ENCODE data around the gene DCAF12. TPM values are rescaled to one million over a fixed set of nuclear protein-coding genes. Genes with fewer than 3 reads are reported as not detected.

DCAF12 gene
- total RNA-seq, 2 donors from 2014 or later, result 37.9 to 41.5 TPM

GRCh38 chr9:34093578-34093977 is 32.9 kb downstream of the DCAF12 start:
- intact Hi-C loops (cut with DNase I), result loop anchor here (10.0 kb wide), 2 partner anchors 61 to 161 kb away; no protein-coding TSS in a partner anchor
- DNase-seq, result no peak
- Histone ChIP-seq H3K27ac (no peak overlapping the region), H3K27me3 (no peaks in the 10 kb centered on the region), H3K9me3 (no peaks in the 10 kb centered on the region), H3K4me3 (no peak overlapping the region), H3K36me3 (peaks cover 18% of the 10 kb centered on the region), H3K9ac (ENCODE audit: low read depth in 2 of 2, low read length in 2 of 2) (no peak overlapping the region), H3K4me1 (no peaks in the 10 kb centered on the region)
- TF ChIP-seq, protein P1, sequence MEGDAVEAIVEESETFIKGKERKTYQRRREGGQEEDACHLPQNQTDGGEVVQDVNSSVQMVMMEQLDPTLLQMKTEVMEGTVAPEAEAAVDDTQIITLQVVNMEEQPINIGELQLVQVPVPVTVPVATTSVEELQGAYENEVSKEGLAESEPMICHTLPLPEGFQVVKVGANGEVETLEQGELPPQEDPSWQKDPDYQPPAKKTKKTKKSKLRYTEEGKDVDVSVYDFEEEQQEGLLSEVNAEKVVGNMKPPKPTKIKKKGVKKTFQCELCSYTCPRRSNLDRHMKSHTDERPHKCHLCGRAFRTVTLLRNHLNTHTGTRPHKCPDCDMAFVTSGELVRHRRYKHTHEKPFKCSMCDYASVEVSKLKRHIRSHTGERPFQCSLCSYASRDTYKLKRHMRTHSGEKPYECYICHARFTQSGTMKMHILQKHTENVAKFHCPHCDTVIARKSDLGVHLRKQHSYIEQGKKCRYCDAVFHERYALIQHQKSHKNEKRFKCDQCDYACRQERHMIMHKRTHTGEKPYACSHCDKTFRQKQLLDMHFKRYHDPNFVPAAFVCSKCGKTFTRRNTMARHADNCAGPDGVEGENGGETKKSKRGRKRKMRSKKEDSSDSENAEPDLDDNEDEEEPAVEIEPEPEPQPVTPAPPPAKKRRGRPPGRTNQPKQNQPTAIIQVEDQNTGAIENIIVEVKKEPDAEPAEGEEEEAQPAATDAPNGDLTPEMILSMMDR (IDR thresholded peaks at IDR 0.05), result no peak

- Histone ChIP-seq H3K9me3 (no peaks in the 10 kb centered on the region), H3K4me3 (no peak overlapping the region), H3K9ac (ENCODE audit: low read depth in 2 of 2, low read length in 2 of 2) (no peak overlapping the region), H3K36me3 (peaks cover 8% of the 10 kb centered on the region), H3K27me3 (no peaks in the 10 kb centered on the region), H3K4me1 (no peaks in the 10 kb centered on the region), H3K27ac (no peak overlapping the region)
- TF ChIP-seq, protein P1 (IDR thresholded peaks at IDR 0.05), result no peak
- intact Hi-C loops (cut with DNase I), result no loop called here
- no peak for DNase-seq
These were observed 37.2 kb downstream of the DCAF12 start for GRCh38 chr9:34089311-34089710.

DNA sequence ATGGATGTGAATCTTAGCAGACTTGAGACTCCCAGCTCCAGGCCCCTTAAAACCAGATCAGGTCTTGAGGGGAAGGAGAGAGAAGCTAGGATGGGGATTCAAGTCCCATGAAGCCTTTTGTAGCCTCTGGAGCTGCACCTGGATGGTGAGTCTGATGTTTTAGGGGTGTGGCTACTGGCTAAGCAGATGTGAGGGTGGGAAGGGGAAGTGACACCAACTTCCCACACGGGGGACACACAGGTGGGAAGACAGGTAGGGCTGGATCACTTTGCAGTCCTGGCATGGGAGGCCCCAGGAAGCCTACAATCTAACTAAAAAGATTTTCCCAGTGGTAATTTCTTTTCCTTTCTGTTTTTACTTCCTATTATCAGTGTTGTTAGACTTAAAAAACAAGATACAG is 39.1 kb downstream of the DCAF12 start:
- Histone ChIP-seq H3K4me3 (no peak overlapping the region), H3K9me3 (no peaks in the 10 kb centered on the region), H3K9ac (ENCODE audit: low read depth in 2 of 2, low read length in 2 of 2) (no peak overlapping the region), H3K36me3 (peaks cover 7% of the 10 kb centered on the region), H3K4me1 (no peaks in the 10 kb centered on the region), H3K27ac (no peak overlapping the region), H3K27me3 (no peaks in the 10 kb centered on the region)
- no peak for DNase-seq
- TF ChIP-seq, protein P1 (IDR thresholded peaks at IDR 0.05), result no peak
- intact Hi-C loops (cut with DNase I), result no loop called here

DNA sequence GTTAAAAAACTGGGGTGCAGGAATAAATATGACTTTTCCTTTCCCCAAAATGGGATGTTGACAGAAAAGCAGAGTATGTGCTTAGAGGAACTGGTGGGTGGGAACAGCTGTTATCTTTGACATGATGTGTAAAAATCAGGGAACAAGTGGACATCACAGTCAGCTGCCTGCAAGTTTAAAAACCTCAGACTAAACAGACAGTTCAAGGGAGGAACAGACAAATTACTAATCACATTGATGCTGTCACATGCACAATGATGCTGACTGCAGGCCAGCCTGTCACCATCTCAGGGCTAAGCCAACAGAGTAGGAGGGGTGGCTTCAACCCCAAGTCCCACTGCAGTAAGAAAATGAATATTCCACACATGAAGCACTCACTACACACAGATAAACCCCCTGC is 39.6 kb downstream of the DCAF12 start:
- Histone ChIP-seq H3K4me3 (no peak overlapping the region), H3K27me3 (no peaks in the 10 kb centered on the region), H3K4me1 (no peaks in the 10 kb centered on the region), H3K9me3 (no peaks in the 10 kb centered on the region), H3K9ac (ENCODE audit: low read depth in 2 of 2, low read length in 2 of 2) (no peak overlapping the region), H3K36me3 (peaks cover 4% of the 10 kb centered on the region), H3K27ac (no peak overlapping the region)
- TF ChIP-seq, protein P1 (IDR thresholded peaks at IDR 0.05), result no peak
- DNase-seq, result no peak
- intact Hi-C loops (cut with DNase I), result no loop called here

- Histone ChIP-seq H3K4me3 (no peak overlapping the region), H3K9me3 (no peaks in the 10 kb centered on the region), H3K9ac (ENCODE audit: low read depth in 2 of 2, low read length in 2 of 2) (no peak overlapping the region), H3K27ac (no peak overlapping the region), H3K4me1 (no peaks in the 10 kb centered on the region), H3K27me3 (no peaks in the 10 kb centered on the region), H3K36me3 (peaks cover 4% of the 10 kb centered on the region)
- intact Hi-C loops (cut with DNase I), result no loop called here
- TF ChIP-seq, protein P1 (IDR thresholded peaks at IDR 0.05), result no peak
- no peak for DNase-seq
These were observed 40.7 kb downstream of the DCAF12 start for GRCh38 chr9:34085581-34086500.

Measured in colonic mucosa (tissue), 4 donors.